ENCODE results near the gene MGMT.

MGMT gene

DNA sequence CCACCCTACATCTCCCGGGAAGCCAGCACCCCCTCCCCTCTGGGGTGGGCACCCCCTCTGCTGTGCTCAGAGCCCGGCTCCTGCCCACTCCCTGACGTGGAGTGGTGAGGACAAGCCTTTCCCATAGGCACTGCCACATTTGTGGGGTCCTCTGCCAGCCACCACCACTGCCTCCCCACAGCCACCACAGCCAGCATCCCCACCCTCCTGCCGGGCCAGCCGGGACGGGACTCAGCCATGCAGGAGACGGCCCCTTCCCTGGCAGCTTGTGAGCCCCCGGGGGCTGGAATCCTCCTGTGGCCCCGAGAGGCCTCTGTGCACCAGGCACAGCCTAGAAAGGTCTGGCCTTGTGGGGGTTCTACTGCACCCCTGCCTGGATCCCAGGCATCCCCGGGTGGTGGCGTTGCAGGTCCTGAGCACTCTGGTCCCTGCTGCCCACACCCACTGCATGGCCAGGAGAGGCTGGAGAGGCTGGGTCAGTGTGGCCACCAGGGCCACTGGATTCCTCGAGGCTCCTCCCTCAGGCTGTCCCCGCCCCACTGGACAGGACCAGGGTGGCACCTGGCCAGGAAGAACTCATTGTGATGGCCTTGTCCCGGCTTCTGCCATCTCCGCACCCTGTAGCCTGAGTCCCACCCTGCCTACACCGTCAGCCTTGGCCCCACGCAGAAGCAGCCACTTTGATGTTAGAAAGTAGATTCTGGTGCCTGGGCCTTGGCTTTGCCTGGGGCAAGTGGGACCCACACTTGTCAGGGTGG lies 349.0 kb downstream of the MGMT start:
- DNase-seq: no peak

DNA sequence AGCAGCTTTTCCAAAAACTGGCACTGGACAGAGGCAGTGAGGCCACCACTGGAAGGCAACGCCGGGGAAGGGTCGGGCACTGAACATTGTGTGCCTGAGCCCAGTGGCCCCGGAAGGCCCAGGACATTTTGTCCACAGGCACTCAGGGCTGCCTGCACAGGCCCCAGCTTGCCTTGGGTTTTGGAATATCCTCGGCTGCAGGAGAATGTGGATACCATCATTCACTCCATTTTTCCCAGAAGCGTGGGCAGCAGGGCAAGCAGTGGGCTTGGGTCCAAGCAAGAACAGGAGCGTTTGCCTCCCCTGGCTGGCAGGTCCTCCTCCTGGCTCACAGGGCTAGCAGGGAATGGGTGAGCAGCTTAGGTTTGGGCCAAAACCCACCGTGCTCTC lies 349.6 kb downstream of the MGMT start:
- DNase-seq: no peak

Measured in stimulated activated CD4-positive, alpha-beta T cell treated with anti-CD3 and anti-CD28 coated beads, Interleukin-2, amount 100 ng/mL, for 24 hours (primary cell).